Measurements from ENCODE around the gene PPARG.
"Not testable (repeated sequence)": the region's sequence is repeated elsewhere in the genome, so short reads cannot be mapped to it uniquely, and the experiment has no call there.

PPARG gene

DNA sequence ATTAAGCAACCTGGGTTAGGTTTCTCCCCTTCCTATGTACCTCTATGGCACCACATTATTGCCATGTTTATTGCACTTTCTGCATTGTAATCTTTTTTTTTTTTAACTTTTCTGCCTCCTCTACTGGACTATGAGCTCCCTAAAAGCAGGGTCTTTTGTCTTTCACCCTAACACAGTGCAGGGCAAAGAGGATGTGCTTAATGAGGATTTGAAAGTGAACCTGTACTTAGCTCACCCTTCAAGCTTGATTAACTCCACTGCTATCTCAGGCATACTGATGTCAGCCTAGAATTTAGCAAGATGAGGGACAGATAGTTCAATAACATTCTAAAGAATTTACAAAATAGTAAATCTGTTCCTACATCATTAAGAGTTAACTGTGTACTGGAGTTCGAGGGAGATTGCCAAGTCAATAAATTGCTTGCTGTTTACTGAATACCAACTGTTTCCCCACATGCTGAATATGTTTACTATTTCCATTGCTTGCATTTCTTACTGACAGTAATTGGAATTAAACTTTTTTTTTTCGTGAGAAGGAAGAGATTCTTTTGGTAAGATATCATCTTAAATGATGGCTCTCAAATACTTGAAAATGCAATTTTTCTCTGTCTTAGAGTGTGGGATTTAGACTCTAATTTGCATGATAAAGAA is 15.7 kb upstream of the PPARG start:
- Histone ChIP-seq H3K27ac (no peak overlapping the region), H3K4me3 (ENCODE audit: low read depth, low read length) (no peak overlapping the region), H3K9me3 (ENCODE audit: severe bottlenecking) (no peaks in the 10 kb centered on the region), H3K27me3 (ENCODE audit: insufficient read depth, low read depth, severe bottlenecking) (no peaks in the 10 kb centered on the region), H3K36me3 (no peaks in the 10 kb centered on the region)
- DNase-seq: no peak
- TF ChIP-seq, protein P1, sequence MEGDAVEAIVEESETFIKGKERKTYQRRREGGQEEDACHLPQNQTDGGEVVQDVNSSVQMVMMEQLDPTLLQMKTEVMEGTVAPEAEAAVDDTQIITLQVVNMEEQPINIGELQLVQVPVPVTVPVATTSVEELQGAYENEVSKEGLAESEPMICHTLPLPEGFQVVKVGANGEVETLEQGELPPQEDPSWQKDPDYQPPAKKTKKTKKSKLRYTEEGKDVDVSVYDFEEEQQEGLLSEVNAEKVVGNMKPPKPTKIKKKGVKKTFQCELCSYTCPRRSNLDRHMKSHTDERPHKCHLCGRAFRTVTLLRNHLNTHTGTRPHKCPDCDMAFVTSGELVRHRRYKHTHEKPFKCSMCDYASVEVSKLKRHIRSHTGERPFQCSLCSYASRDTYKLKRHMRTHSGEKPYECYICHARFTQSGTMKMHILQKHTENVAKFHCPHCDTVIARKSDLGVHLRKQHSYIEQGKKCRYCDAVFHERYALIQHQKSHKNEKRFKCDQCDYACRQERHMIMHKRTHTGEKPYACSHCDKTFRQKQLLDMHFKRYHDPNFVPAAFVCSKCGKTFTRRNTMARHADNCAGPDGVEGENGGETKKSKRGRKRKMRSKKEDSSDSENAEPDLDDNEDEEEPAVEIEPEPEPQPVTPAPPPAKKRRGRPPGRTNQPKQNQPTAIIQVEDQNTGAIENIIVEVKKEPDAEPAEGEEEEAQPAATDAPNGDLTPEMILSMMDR (IDR thresholded peaks at IDR 0.05; ENCODE audit: low read depth, low read length): no peak

GRCh38 chr3:12275974-12276650 is 12.8 kb upstream of the PPARG start:
- H3K27ac ChIP-seq: no peak overlapping the region

DNA sequence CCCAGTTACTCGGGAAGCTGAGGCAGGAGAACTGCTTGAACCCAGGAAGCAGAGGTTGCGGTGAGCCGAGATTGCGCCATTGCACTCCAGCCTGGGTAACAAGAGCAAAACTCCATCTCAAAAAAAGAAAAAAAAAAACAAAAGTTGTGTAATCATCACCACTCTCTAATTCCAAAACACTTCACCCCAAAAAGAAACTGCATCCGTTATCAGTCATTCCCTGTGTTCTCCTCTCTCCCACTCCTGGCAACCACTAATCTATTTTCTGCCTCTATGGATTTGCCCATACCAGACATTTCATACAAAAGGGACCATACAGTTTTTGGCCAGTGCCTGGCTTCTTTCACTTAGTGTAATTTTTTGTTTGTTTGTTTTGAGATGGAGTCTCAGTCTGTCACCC is 12.0 kb upstream of the PPARG start:
- H3K9me3 ChIP-seq (ENCODE audit: severe bottlenecking); DNase-seq: not testable (repeated sequence)

More at GRCh38 chr3:12275974-12276650, 12.8 kb upstream of the PPARG start:
- no peaks in the 10 kb centered on the region for H3K36me3 ChIP-seq
- TF ChIP-seq, protein P1 (IDR thresholded peaks at IDR 0.05; ENCODE audit: low read depth, low read length): no peak
- no peak for DNase-seq
- no peaks in the 10 kb centered on the region for H3K27me3 ChIP-seq (ENCODE audit: insufficient read depth, low read depth, severe bottlenecking)
- H3K4me3 ChIP-seq (ENCODE audit: low read depth, low read length): no peak overlapping the region
- H3K9me3 ChIP-seq (ENCODE audit: severe bottlenecking): no peaks in the 10 kb centered on the region

GRCh38 chr3:12278566-12278965 is 10.3 kb upstream of the PPARG start:
- TF ChIP-seq, protein P1 (IDR thresholded peaks at IDR 0.05; ENCODE audit: low read depth, low read length): no peak
- no peak overlapping the region for H3K27ac ChIP-seq
- H3K4me3 ChIP-seq (ENCODE audit: low read depth, low read length): no peak overlapping the region
- no peaks in the 10 kb centered on the region for H3K36me3 ChIP-seq
- DNase-seq: no peak
- no peaks in the 10 kb centered on the region for H3K27me3 ChIP-seq (ENCODE audit: insufficient read depth, low read depth, severe bottlenecking)
- no peaks in the 10 kb centered on the region for H3K9me3 ChIP-seq (ENCODE audit: severe bottlenecking)

More for the DNA sequence above, 12.0 kb upstream of the PPARG start:
- not testable (repeated sequence) for H3K27me3 ChIP-seq (ENCODE audit: insufficient read depth, low read depth, severe bottlenecking); H3K4me3 ChIP-seq (ENCODE audit: low read depth, low read length); H3K36me3 ChIP-seq; H3K27ac ChIP-seq

GRCh38 chr3:12279591-12280326 is 9.1 kb upstream of the PPARG start:
- DNase-seq: no peak
- TF ChIP-seq, protein P1 (IDR thresholded peaks at IDR 0.05; ENCODE audit: low read depth, low read length): no peak

DNA sequence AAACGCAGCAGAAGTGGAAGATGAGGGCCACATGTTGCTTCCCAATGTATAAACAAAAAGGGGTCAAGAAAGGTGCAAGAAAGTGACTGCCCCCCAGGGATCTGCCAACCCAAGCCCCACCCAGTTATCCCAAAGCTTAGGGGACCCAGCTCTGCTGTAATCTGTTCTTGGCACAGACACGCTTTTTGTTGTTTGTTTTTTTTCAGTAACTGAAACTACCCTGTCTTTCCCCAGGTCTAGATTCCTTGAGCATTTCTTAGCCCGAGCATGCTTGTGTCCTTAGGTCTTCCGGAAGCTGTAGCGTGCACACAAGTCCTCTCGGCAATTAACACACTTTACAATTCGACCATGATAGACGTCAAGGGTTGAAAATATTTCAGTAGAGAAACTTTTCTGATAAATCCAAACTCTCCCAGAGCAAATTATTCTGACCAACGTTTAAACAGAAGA is 8.5 kb upstream of the PPARG start:
- Histone ChIP-seq H3K9me3 (ENCODE audit: severe bottlenecking) (no peaks in the 10 kb centered on the region), H3K27me3 (ENCODE audit: insufficient read depth, low read depth, severe bottlenecking) (no peaks in the 10 kb centered on the region), H3K27ac (no peak overlapping the region), H3K36me3 (no peaks in the 10 kb centered on the region), H3K4me3 (ENCODE audit: low read depth, low read length) (no peak overlapping the region)
- DNase-seq: no peak
- TF ChIP-seq, protein P1 (IDR thresholded peaks at IDR 0.05; ENCODE audit: low read depth, low read length): no peak

More at GRCh38 chr3:12279591-12280326, 9.1 kb upstream of the PPARG start:
- H3K27me3 ChIP-seq (ENCODE audit: insufficient read depth, low read depth, severe bottlenecking): no peaks in the 10 kb centered on the region
- H3K9me3 ChIP-seq (ENCODE audit: severe bottlenecking): no peaks in the 10 kb centered on the region
- H3K27ac ChIP-seq: no peak overlapping the region
- H3K36me3 ChIP-seq: no peaks in the 10 kb centered on the region
- H3K4me3 ChIP-seq (ENCODE audit: low read depth, low read length): no peak overlapping the region

All from WERI-Rb-1 (cell line).